Caco-2 (cell line): Measurements from ENCODE around the gene SCNN1G. TPM values are rescaled to one million over a fixed set of nuclear protein-coding genes. Genes with fewer than 3 reads are reported as not detected.

ENCODE experiments used
- BruUV-seq: library from RNA; stranded (reverse); fragments of 400-500 nt; replicated peaks from 2 replicates; lab custom pipeline; 2021; lab: Mats Ljungman, UMichigan
- CTCF ChIA-PET: fragments of 300-600 bp; sonication (Branson Sonifier 250); formaldehyde crosslinking; loops from one replicate; lab custom pipeline; 2022; ENCODE audit warnings: antibody characterized with exemption; lab: Charles Lee
- POLR2A ChIA-PET: fragments of 300-600 bp; sonication (Branson Sonifier 250); formaldehyde crosslinking; loops from one replicate; lab custom pipeline; 2022; ENCODE audit warnings: antibody characterized with exemption; lab: Charles Lee
- DNase-seq, 2 experiments: peaks; one replicate each; pipeline versions ENCODE4 v3.0.0 to v3.0.0-alpha.2; 2020 to 2022
- H3K27me3 ChIP-seq: replicated peaks from 2 replicates; pipeline ENCODE4 v1.6.0; 2011; ENCODE audit warnings: low read length; ENCODE audit not compliant: control insufficient read depth, insufficient read depth
- H3K36me3 ChIP-seq: 2 replicates; pipeline ENCODE4 v1.5.1; 2011; ENCODE audit warnings: low read length; ENCODE audit not compliant: control insufficient read depth, insufficient read depth
- H3K4me1 ChIP-seq: fragments of 250-450 bp; sonication (Bioruptor Pico); 2 replicates; pipeline ENCODE4 v1.5.1; 2020; ENCODE audit warnings: mild to moderate bottlenecking
- H3K4me3 ChIP-seq: 2 replicates; pipeline ENCODE4 v1.5.1; 2011; ENCODE audit warnings: low read depth, mild to moderate bottlenecking, control low read depth, low read length
- H3K9me3 ChIP-seq: fragments of 250-450 bp; sonication (Bioruptor Pico); 2 replicates; pipeline ENCODE4 v1.5.1; 2020; ENCODE audit warnings: mild to moderate bottlenecking, moderate library complexity
- H3K27ac Mint-ChIP-seq: one replicate; pipeline ENCODE4 v1.8.0; 2022; ENCODE audit warnings: mixed read lengths; ENCODE audit not compliant: unreplicated experiment
- H3K27me3 Mint-ChIP-seq: one replicate; pipeline ENCODE4 v1.8.0; 2022; ENCODE audit warnings: mixed read lengths; ENCODE audit not compliant: insufficient read depth, unreplicated experiment
- H3K36me3 Mint-ChIP-seq: one replicate; pipeline ENCODE4 v1.8.0; 2022; ENCODE audit warnings: mild to moderate bottlenecking, mixed read lengths; ENCODE audit not compliant: insufficient read depth, unreplicated experiment
- H3K4me1 Mint-ChIP-seq: one replicate; pipeline ENCODE4 v1.8.0; 2022; ENCODE audit warnings: low read depth, mixed read lengths; ENCODE audit not compliant: unreplicated experiment
- H3K4me3 Mint-ChIP-seq: one replicate; pipeline ENCODE4 v1.8.0; 2022; ENCODE audit warnings: mild to moderate bottlenecking, moderate library complexity, mixed read lengths; ENCODE audit not compliant: unreplicated experiment
- H3K9me3 Mint-ChIP-seq: one replicate; pipeline ENCODE4 v1.8.0; 2022; ENCODE audit warnings: mixed read lengths; ENCODE audit not compliant: unreplicated experiment
- CTCF ChIP-seq, 2 experiments: fragments of 200-600 bp in 1 of 2; IDR thresholded peaks; 1 replicate in 1 of 2; 2 replicates in 1 of 2; pipeline versions ENCODE4 v1.5.1 to v1.8.0; 2011 to 2022; ENCODE audit warnings: antibody characterized with exemption in 1 of 2, control low read depth in 1 of 2, inconsistent platforms in 1 of 2, low read depth in 1 of 2, low read length in 1 of 2, mild to moderate bottlenecking in 1 of 2, moderate library complexity in 1 of 2; ENCODE audit not compliant: insufficient read depth in 1 of 2, severe bottlenecking in 1 of 2, unreplicated experiment in 1 of 2
- intact Hi-C: fragments of 100-400 bp; cut with micrococcal nuclease; formaldehyde crosslinking; loops from one replicate; pipeline ENCODE4 v1.10.0; 2022; ENCODE audit not compliant: unreplicated experiment
- total RNA-seq: library from RNA; stranded (reverse); gene quantifications from 2 replicates; pipeline ENCODE4 v1.2.3, GENCODE V29; 2022

Gene SCNN1G
- total RNA-seq, 1 experiment from 2014 or later: not detected

- intact Hi-C loops: no loop called here
Observed at GRCh38 chr16:23255000-23255399, 72.5 kb downstream of the SCNN1G start.

DNA sequence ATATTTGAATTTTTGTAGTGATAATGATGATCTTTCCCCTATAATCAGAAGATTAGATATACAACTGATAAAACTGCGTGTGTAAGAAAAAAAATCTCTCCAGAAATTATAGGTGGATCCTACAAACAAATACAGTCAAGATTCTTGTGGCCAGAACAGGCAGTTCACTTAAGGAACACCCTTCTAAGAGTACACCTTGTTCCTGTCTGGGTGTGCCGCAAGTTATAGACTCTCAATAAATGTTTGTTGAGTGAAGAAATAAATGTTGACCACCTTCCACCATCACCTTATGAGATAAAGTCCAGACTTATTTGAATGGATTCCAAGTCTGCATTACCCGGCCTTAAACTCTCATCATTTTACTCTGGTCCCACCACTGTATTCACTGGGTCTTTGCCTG lies 73.9 kb downstream of the SCNN1G start:
- no peaks in the 10 kb centered on the region for H3K36me3 ChIP-seq
- H3K27ac Mint-ChIP-seq: no peak overlapping the region
- ChIA-PET CTCF (no interaction called here), POLR2A (no interaction called here)
- BruUV-seq: no TSS peak
- no peak for TF ChIP-seq CTCF (IDR thresholded peaks at IDR 0.05; ENCODE audit: insufficient read depth in 1 of 2, low read depth in 1 of 2, low read length in 1 of 2, severe bottlenecking in 1 of 2, unreplicated experiment in 1 of 2)
- no peak for DNase-seq
- H3K4me3 ChIP-seq: no peak overlapping the region
- H3K9me3 Mint-ChIP-seq: no peaks in the 10 kb centered on the region
- no peaks in the 10 kb centered on the region for H3K9me3 ChIP-seq
- no peak overlapping the region for H3K4me3 Mint-ChIP-seq
- intact Hi-C loops: no loop called here
- H3K27me3 ChIP-seq: no peaks in the 10 kb centered on the region
- no peaks in the 10 kb centered on the region for H3K4me1 ChIP-seq
- peaks cover 19% of the 10 kb centered on the region for H3K4me1 Mint-ChIP-seq
- peaks cover 6% of the 10 kb centered on the region for H3K27me3 Mint-ChIP-seq
- H3K36me3 Mint-ChIP-seq: no peaks in the 10 kb centered on the region

More at GRCh38 chr16:23255000-23255399, 72.5 kb downstream of the SCNN1G start:
- CTCF ChIA-PET: no interaction called here
- POLR2A ChIA-PET: no interaction called here
- Histone ChIP-seq H3K27me3 (no peaks in the 10 kb centered on the region), H3K36me3 (no peaks in the 10 kb centered on the region), H3K4me1 (no peaks in the 10 kb centered on the region), H3K9me3 (no peaks in the 10 kb centered on the region), H3K4me3 (no peak overlapping the region)
- Mint-ChIP-seq H3K27ac (no peak overlapping the region), H3K36me3 (no peaks in the 10 kb centered on the region), H3K4me3 (no peak overlapping the region), H3K27me3 (peaks cover 6% of the 10 kb centered on the region), H3K4me1 (peaks cover 19% of the 10 kb centered on the region), H3K9me3 (no peaks in the 10 kb centered on the region)
- no peak for TF ChIP-seq CTCF (IDR thresholded peaks at IDR 0.05; ENCODE audit: insufficient read depth in 1 of 2, low read depth in 1 of 2, low read length in 1 of 2, severe bottlenecking in 1 of 2, unreplicated experiment in 1 of 2)
- BruUV-seq: no TSS peak
- no peak for DNase-seq

GRCh38 chr16:23257682-23258081 lies 75.1 kb downstream of the SCNN1G start:
- Mint-ChIP-seq H3K27me3 (peaks cover 6% of the 10 kb centered on the region), H3K9me3 (no peaks in the 10 kb centered on the region), H3K27ac (no peak overlapping the region), H3K4me1 (peaks cover 19% of the 10 kb centered on the region), H3K36me3 (no peaks in the 10 kb centered on the region), H3K4me3 (no peak overlapping the region)
- H3K4me1 ChIP-seq: no peaks in the 10 kb centered on the region
- intact Hi-C loops: no loop called here
- ChIA-PET CTCF (no interaction called here), POLR2A (no interaction called here)
- DNase-seq: peak; percentile 62 to 70
- no peaks in the 10 kb centered on the region for H3K9me3 ChIP-seq
- no peaks in the 10 kb centered on the region for H3K36me3 ChIP-seq
- no peaks in the 10 kb centered on the region for H3K27me3 ChIP-seq
- no TSS peak for BruUV-seq
- no peak overlapping the region for H3K4me3 ChIP-seq
- no peak for TF ChIP-seq CTCF (IDR thresholded peaks at IDR 0.05; ENCODE audit: insufficient read depth in 1 of 2, low read depth in 1 of 2, low read length in 1 of 2, severe bottlenecking in 1 of 2, unreplicated experiment in 1 of 2)
